Fibroblast of pulmonary artery (primary cell): ENCODE data around the gene CHD2.
A peak's percentile ranks its signal among the peaks of the same experiment; 100 is the strongest.

Source experiments
- DNase-seq: peaks from one replicate; pipeline ENCODE4 v3.0.0-alpha.2; 2010; ENCODE audit warnings: low read depth
- H3K4me3 ChIP-seq: replicated peaks from 2 replicates; pipeline ENCODE4 v1.5.1; 2011; ENCODE audit warnings: low read depth, mild to moderate bottlenecking, control low read depth, low read length, moderate library complexity
- CTCF ChIP-seq: IDR thresholded peaks from 2 replicates; pipeline ENCODE4 v1.5.1; 2011; ENCODE audit warnings: mild to moderate bottlenecking, control low read depth, low read length, inconsistent platforms; ENCODE audit errors: missing control alignments

The CHD2 gene

GRCh38 chr15:92885224-92886041 lies 14.7 kb upstream of the CHD2 start:
- TF ChIP-seq CTCF: no peak
- no peak for DNase-seq
- peak overlapping the region; percentile 81 for H3K4me3 ChIP-seq

GRCh38 chr15:92886042-92886537 lies 14.0 kb upstream of the CHD2 start:
- no peak for DNase-seq
- TF ChIP-seq CTCF: no peak
- H3K4me3 ChIP-seq: peak overlapping the region; percentile 81

GRCh38 chr15:92886815-92887214 lies 13.3 kb upstream of the CHD2 start:
- TF ChIP-seq CTCF: no peak
- DNase-seq: no peak
- H3K4me3 ChIP-seq: peak overlapping the region; percentile 81

- TF ChIP-seq CTCF: no peak
- peak overlapping the region; percentile 81 for H3K4me3 ChIP-seq
- no peak for DNase-seq
Measured at GRCh38 chr15:92887869-92888268, 12.3 kb upstream of the CHD2 start.

GRCh38 chr15:92889390-92890107 lies 10.6 kb upstream of the CHD2 start:
- H3K4me3 ChIP-seq: no peak overlapping the region
- TF ChIP-seq CTCF: no peak

GRCh38 chr15:92891533-92892200 lies 8.5 kb upstream of the CHD2 start:
- DNase-seq: no peak
- TF ChIP-seq CTCF: no peak
- no peak overlapping the region for H3K4me3 ChIP-seq

More at GRCh38 chr15:92889390-92890107, 10.6 kb upstream of the CHD2 start:
- no peak for DNase-seq
